EH (cell line): ENCODE measurements around the gene ZHX3.
"Not testable (repeated sequence)": the region's sequence is repeated elsewhere in the genome, so short reads cannot be mapped to it uniquely, and the experiment has no call there.

Experiments used
- DNase-seq: peaks from one replicate; pipeline ENCODE4 v3.0.0-alpha.2; 2015; ENCODE audit warnings: low read depth

ZHX3 gene

DNA sequence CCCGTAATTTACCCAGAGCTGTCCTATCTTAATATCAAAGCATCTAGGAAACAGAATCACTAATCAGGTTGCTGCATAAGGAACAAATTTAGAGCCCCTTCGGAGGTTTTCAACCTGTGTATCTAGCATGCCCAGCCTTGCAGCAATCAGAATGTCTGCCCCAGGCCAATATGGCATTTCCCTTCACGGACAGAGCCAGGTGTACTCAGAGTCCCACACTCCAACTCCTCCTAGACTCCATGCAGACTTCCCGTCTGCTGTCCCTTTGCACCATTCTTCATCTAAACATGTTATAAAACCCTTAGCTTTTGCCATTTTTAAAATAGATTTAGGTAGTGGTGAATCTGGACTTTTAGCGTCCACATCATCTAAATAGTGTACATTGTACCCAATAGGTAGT lies 61.0 kb downstream of the ZHX3 start:
- DNase-seq: no peak

DNA sequence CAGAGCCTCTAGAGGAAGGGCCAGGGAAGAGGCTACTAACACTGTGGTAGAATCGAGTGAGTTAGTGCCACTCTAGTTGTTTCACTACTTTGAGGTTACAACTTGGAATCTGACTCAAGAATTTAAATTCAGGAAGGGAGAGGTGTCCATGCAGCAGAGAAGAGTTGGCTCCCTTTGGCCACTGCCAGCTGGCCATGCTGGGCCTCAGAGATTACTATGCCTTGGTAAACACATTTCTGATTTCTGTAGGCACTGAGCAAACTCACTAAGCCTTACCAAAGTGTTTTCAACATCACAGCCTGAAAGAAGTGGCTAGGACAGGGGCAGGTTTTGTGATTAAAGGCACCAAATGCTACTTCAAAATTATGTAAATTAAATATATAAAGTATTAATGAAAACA lies 61.9 kb downstream of the ZHX3 start:
- DNase-seq: no peak

GRCh38 chr20:41249411-41250281 lies 67.9 kb downstream of the ZHX3 start:
- DNase-seq: peak; percentile 88

GRCh38 chr20:41248368-41249024 lies 69.0 kb downstream of the ZHX3 start:
- peak; percentile 34 for DNase-seq

DNA sequence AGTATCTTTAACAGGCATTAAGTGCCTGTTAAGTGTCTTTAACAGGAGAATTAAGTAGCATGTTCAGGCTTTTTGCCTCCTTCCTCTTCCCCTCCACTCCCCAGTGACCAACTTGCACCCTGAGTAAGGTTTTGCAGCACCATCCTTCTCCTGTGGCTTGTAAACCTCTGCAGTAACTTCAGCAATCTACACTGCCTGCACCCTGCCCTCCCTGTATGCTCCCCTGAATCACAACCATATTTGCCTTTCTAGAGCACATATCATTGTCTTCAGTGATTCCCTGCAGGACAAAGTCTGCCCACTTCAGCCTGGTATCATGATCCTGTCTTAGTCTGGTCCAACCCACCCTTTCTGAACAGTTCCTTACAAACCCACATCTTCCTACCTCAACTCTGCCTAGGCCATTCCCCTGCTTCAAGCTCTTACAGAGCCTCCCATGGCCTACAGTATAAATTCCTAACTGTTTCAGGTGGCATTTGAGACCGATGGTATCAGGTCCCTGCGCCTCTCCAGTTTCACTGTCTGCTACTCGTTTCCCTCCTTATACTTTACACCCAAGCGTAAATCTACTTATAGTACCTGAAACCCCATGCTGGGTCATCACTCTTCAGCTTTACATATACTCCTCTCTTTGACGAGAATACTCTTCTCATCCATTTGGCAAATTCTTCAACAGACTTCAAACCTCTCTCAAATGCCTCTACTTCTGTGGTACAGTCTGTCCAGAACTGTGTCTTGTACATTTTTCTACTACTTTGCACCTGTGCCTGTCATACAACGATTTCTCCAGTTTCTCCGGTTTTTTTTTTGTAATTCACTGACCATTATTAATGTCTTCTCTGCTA lies 69.8 kb downstream of the ZHX3 start:
- no peak for DNase-seq

DNA sequence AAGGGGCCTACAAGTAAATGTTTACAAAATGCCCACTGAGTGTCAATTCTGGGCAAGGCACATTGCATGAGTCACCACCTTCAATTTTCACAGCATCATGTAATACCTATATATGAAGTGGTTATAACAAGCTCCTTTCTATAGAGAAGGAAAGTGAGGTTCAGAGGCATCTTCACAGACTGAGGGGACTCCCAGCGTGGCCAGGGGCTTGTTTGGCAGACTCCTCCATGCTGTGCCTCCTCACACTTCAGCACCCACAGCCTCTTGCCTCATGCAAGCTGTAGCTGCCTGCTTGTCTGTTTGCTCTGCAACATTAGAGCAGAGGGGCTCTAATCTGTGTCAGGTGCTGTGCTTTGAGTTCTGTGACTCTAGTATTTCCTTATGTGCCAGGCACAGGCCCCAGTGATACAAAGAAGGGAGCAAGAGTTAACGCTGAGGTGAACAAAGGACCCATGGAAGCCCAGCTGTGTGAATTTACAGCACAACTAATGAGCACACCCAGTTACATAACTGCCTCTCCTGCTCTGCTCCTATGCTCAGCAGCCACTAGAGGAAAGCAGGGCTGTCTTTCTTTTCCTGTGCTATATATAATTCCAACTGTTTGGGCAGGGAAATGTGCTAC lies 72.3 kb downstream of the ZHX3 start:
- DNase-seq: peak; percentile 37

- DNase-seq: no peak
These were observed 74.7 kb downstream of the ZHX3 start for GRCh38 chr20:41242807-41243206.

- no peak for DNase-seq
These were observed 75.2 kb downstream of the ZHX3 start for GRCh38 chr20:41242352-41242751.

DNA sequence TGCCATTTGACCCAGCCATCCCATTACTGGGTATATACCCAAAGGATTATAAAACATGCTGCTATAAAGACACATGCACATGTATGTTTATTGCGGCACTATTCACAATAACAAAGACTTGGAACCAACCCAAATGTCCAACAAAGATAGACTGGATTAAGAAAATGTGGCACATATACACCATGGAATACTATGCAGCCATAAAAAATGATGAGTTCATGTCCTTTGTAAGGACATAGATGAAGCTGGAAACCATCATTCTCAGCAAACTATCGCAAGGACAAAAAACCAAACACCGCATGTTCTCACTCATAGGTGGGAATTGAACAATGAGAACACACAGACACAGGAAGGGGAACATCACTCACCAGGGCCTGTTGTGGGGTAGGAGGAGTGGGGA lies 80.3 kb downstream of the ZHX3 start:
- not testable (repeated sequence) for DNase-seq

- not testable (repeated sequence) for DNase-seq
These were observed 80.7 kb downstream of the ZHX3 start for GRCh38 chr20:41236818-41237217.

GRCh38 chr20:41234546-41234945 lies 83.0 kb downstream of the ZHX3 start:
- no peak for DNase-seq

- no peak for DNase-seq
These were observed 83.5 kb downstream of the ZHX3 start for GRCh38 chr20:41234041-41234440.

GRCh38 chr20:41232973-41233926 lies 84.3 kb downstream of the ZHX3 start:
- peak; percentile 92 for DNase-seq

GRCh38 chr20:41231136-41231535 lies 86.4 kb downstream of the ZHX3 start:
- no peak for DNase-seq

GRCh38 chr20:41230136-41230535 lies 87.4 kb downstream of the ZHX3 start:
- DNase-seq: no peak

- no peak for DNase-seq
These were observed 88.3 kb downstream of the ZHX3 start for GRCh38 chr20:41229259-41229658.

DNA sequence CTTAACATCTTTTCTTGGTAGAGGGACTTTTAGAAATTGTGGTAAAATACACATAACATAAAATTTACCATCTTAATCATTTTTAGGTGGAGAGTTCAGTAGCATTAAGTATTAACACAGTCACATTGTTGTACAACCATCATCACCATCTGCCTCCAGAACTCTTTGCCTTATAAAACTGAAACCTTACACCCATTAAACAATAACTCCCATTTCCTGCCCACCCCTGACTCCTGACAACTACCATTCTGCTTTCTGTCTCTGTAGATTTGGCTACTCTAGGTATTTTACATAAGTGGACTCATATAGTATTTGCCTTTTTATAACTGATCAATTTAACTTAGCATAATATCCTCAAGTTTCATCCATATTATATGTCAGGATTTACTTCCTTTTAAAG lies 88.7 kb downstream of the ZHX3 start:
- peak; percentile 35 for DNase-seq

DNA sequence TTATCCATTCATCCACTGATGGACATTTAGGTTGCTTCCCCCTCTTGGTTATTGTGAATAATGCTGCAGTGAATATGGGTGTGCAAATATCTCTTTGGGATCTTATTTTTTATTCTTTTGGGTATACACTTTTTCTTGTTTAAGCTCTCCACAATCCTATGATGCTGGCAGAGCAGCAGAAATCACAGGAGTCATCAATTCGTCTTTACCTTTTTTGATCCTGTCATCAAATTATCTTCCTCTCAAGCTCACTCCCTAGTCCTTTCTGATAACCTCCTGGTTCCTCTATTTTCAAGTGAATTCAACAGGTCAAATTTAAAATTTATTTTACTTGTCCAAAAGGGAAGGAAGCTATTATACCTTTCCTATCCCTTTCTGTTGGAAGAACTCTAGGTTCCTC lies 91.1 kb downstream of the ZHX3 start:
- no peak for DNase-seq

DNA sequence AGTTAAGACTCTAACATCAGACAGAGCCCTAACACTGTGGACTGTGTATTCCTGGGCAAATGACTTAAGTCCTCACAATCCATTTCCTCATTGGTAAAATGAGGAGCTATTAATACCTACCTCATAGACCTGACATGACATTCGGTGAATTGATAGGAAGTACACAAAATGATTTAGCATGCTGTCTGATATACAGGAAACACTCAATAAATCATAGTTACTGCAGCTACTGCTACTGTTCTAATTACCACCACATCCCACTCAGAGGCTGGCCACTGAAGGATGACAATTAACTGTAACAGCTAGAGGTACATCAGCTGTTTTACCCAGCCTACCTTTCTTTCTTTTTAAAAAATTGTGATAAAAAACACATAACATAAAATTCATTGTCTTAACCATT lies 92.4 kb downstream of the ZHX3 start:
- no peak for DNase-seq

GRCh38 chr20:41224281-41224680 lies 93.2 kb downstream of the ZHX3 start:
- no peak for DNase-seq

GRCh38 chr20:41223112-41223511 lies 94.4 kb downstream of the ZHX3 start:
- DNase-seq: no peak
